Measurements from ENCODE around the gene NAV2.

NAV2 gene

GRCh38 chr11:19785265-19785664, 72.6 kb downstream of the NAV2 start:
- DNase-seq, result no peak

GRCh38 chr11:19786644-19787043, 74.0 kb downstream of the NAV2 start:
- DNase-seq, result no peak

GRCh38 chr11:19788435-19788834, 75.8 kb downstream of the NAV2 start:
- DNase-seq, result no peak

- DNase-seq, result no peak
These were observed 76.6 kb downstream of the NAV2 start for GRCh38 chr11:19789245-19789644.

GRCh38 chr11:19789835-19790710, 77.4 kb downstream of the NAV2 start:
- no peak for DNase-seq

- no peak for DNase-seq
These were observed 78.4 kb downstream of the NAV2 start for GRCh38 chr11:19790831-19791552.

- DNase-seq, result no peak
These were observed 79.9 kb downstream of the NAV2 start for GRCh38 chr11:19792510-19792909.

- DNase-seq, result no peak
These were observed 80.7 kb downstream of the NAV2 start for GRCh38 chr11:19793326-19793725.

GRCh38 chr11:19794161-19794560, 81.5 kb downstream of the NAV2 start:
- DNase-seq, result no peak

GRCh38 chr11:19795082-19795481, 82.4 kb downstream of the NAV2 start:
- no peak for DNase-seq

- no peak for DNase-seq
These were observed 87.5 kb downstream of the NAV2 start for GRCh38 chr11:19800162-19800561.

GRCh38 chr11:19800714-19801519, 88.3 kb downstream of the NAV2 start:
- no peak for DNase-seq

- no peak for DNase-seq
These were observed 90.2 kb downstream of the NAV2 start for GRCh38 chr11:19802773-19803293.

- DNase-seq, result no peak
These were observed 90.9 kb downstream of the NAV2 start for GRCh38 chr11:19803506-19803998.

GRCh38 chr11:19805376-19805775, 92.7 kb downstream of the NAV2 start:
- no peak for DNase-seq

GRCh38 chr11:19805827-19806226, 93.2 kb downstream of the NAV2 start:
- no peak for DNase-seq

GRCh38 chr11:19806251-19806650, 93.6 kb downstream of the NAV2 start:
- no peak for DNase-seq

GRCh38 chr11:19808076-19808911, 95.7 kb downstream of the NAV2 start:
- DNase-seq, result no peak

- no peak for DNase-seq
These were observed 98.2 kb downstream of the NAV2 start for GRCh38 chr11:19810852-19811251.

- DNase-seq, result no peak
These were observed 98.7 kb downstream of the NAV2 start for GRCh38 chr11:19811380-19811779.

GRCh38 chr11:19812096-19812495, 99.5 kb downstream of the NAV2 start:
- DNase-seq, result no peak

- no peak for DNase-seq
These were observed 100.1 kb downstream of the NAV2 start for GRCh38 chr11:19812710-19813109.
